Activated naive CD4-positive, alpha-beta T cell treated with Interleukin-2 at 50 U/mL for 16 hours (primary cell): ENCODE data around the gene AHRR.

ENCODE experiments used
- DNase-seq: peaks from one replicate; pipeline ENCODE4 v3.0.0-alpha.2; 2020

The AHRR gene

GRCh38 chr5:321726-322251, 275 bp downstream of the AHRR start:
- no peak for DNase-seq

GRCh38 chr5:322281-322941, 897 bp downstream of the AHRR start:
- DNase-seq, result peak; percentile 24

- no peak for DNase-seq
Observed at GRCh38 chr5:322942-323879, 1.7 kb downstream of the AHRR start.

- no peak for DNase-seq
Observed at GRCh38 chr5:324736-325612, 3.5 kb downstream of the AHRR start.

- no peak for DNase-seq
Observed at GRCh38 chr5:326109-326508, 4.6 kb downstream of the AHRR start.

GRCh38 chr5:329121-329735, 7.7 kb downstream of the AHRR start:
- no peak for DNase-seq

- no peak for DNase-seq
Observed at GRCh38 chr5:329768-330167, 8.3 kb downstream of the AHRR start.

GRCh38 chr5:332843-333242, 11.3 kb downstream of the AHRR start:
- peak; percentile 61 for DNase-seq

- no peak for DNase-seq
Observed at GRCh38 chr5:333945-334344, 12.4 kb downstream of the AHRR start.

GRCh38 chr5:334903-335739, 13.6 kb downstream of the AHRR start:
- no peak for DNase-seq

GRCh38 chr5:335740-336038, 14.2 kb downstream of the AHRR start:
- no peak for DNase-seq

- DNase-seq, result no peak
Observed at GRCh38 chr5:337563-338130, 16.1 kb downstream of the AHRR start.

GRCh38 chr5:342501-343460, 21.3 kb downstream of the AHRR start:
- DNase-seq, result no peak

GRCh38 chr5:343461-344401, 22.2 kb downstream of the AHRR start:
- DNase-seq, result peak; percentile 59

- no peak for DNase-seq
Observed at GRCh38 chr5:344668-345067, 23.2 kb downstream of the AHRR start.

GRCh38 chr5:345404-346195, 24.1 kb downstream of the AHRR start:
- no peak for DNase-seq

- DNase-seq, result no peak
Observed at GRCh38 chr5:346229-346935, 24.9 kb downstream of the AHRR start.
